Mucosa of gallbladder (tissue), 1 donor: ENCODE results near the gene MED9. TPM values are rescaled to one million over a fixed set of nuclear protein-coding genes. Genes with fewer than 3 reads are reported as not detected.
"Not testable (repeated sequence)": the region's sequence is repeated elsewhere in the genome, so short reads cannot be mapped to it uniquely, and the experiment has no call there.

Source experiments
- DNase-seq: peaks from one replicate; pipeline ENCODE4 v3.0.0-alpha.2; 2020; ENCODE audit warnings: low spot score
- total RNA-seq: library from RNA; stranded (reverse); gene quantifications from one replicate; pipeline ENCODE4 v1.2.1, GENCODE V29; 2021
- donor health status: DM: no; HTN: no; CAD: no.

Gene MED9
- total RNA-seq, 1 donor from 2014 or later, result 13.9 TPM

- DNase-seq, result no peak
These were observed 21.6 kb upstream of the MED9 start for GRCh38 chr17:17455173-17455572.

GRCh38 chr17:17456251-17456650 lies 20.5 kb upstream of the MED9 start:
- DNase-seq, result no peak

DNA sequence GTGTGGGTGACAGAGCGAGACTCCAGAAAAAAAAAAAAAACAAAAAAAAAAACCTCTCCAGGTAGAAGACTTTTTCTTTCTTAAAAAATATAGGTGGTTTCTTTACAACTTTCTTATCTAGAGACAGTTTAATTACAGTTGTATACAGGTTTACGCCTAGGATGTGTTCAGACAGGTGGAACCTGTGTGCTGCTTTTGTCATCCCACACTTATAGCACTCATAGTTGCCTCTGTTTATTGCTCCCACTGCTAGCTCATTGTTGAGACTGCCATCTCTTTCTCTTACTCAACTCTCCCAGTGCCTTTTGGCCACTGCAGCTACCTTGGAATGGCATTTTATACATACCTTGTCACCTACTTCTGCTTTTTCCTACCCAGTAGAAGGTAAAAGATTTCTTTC lies 19.1 kb upstream of the MED9 start:
- no peak for DNase-seq

GRCh38 chr17:17460038-17460437 lies 16.8 kb upstream of the MED9 start:
- no peak for DNase-seq

DNA sequence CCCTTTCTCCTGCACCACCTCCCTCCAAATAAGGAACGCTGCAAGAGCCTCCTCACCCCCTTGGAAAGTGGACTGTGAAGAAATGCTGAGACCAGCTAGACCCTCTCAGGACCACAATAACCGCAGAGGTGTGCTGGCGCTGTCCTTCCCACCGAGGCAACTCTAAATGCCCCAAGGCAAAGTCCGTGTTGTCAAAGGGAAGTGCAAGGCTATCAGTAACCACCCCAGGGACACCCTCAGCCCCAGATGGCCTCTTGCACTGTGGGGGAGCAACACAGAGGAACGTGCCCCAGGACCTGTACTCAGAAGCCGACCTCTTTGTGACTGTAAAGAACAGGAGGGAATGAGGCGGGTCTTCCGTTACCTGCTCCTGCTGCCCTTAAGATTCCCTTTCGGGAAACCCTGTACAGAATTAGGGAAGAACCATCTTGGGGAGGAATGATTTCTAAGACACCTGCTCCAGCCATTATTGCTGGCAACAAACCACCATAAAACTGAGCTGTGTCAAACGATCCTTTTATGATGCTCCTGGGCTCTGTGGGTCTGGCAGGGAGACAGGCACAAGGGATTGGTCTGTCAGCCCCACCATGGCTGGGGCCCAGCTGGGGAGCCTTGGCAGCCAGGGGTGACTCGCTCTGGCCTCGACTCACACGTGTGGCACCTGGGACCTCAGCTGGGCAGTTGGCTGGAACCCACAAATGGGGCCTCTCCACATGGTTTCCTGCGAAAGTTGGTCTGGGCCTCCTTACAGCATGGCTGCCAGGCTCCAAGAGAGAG lies 14.6 kb upstream of the MED9 start:
- no peak for DNase-seq

DNA sequence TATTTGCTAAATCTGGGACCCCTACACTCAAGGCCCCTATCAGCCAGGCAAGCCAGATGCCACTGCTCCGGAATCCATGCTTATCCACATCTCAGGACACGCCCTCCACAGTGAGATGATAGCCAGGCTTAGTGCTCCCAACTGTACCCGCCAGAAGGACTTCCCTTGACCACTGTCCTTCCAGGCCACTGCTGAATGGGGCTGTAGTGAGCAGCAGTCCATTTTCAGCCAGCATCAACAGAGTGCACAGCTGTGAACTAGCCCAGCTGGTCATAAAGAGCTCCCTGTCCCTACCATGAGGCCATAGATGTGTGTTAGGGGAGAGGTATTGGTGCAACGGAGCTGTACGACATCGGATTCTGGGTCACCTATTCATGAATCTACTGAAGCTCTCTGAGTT lies 13.0 kb upstream of the MED9 start:
- no peak for DNase-seq

- not testable (repeated sequence) for DNase-seq
These were observed 10.9 kb upstream of the MED9 start for GRCh38 chr17:17465878-17466277.

DNA sequence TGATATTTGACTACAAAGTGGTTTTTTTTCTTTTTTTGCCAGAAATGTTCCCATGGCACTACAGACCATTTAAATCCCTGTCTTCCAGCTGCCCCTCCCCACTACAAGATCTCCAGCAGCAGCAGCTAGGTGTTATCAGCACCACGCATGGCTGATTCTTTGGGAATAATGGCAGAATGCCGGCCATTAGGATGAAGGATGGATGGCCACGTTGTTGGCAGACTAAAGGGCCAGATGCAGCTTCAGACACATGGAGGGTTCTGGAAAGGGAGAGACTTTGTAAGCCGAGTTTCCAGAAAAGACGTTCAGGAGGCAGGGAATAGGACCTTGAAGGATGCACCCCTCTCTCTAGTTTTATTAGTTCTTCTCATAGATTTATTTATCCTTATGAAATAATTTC lies 10.3 kb upstream of the MED9 start:
- DNase-seq, result no peak

DNA sequence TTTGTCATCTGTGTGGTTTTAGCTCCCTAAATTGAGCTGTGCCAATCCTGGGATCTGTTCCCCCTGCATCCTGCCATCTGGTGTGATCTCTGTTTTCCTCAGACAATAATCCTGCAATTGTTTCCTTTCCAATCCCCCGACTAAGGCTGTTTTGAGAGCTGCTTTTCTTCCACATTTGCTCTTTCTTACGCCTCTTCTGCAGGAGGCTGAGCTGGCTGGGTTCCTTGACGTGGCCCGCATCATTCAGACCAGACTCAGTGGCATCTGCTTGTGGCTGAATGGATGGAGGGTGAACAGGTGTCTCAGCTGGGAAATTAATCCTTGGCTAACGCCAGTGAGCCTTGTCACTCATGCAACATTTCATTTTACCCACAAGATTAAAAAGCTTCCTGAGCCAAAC lies 9.8 kb upstream of the MED9 start:
- no peak for DNase-seq

GRCh38 chr17:17467720-17468119 lies 9.1 kb upstream of the MED9 start:
- DNase-seq, result no peak

- DNase-seq, result no peak
These were observed 8.4 kb upstream of the MED9 start for GRCh38 chr17:17468217-17469010.

GRCh38 chr17:17469358-17469757 lies 7.4 kb upstream of the MED9 start:
- DNase-seq, result no peak

- DNase-seq, result no peak
These were observed 6.8 kb upstream of the MED9 start for GRCh38 chr17:17469996-17470395.

DNA sequence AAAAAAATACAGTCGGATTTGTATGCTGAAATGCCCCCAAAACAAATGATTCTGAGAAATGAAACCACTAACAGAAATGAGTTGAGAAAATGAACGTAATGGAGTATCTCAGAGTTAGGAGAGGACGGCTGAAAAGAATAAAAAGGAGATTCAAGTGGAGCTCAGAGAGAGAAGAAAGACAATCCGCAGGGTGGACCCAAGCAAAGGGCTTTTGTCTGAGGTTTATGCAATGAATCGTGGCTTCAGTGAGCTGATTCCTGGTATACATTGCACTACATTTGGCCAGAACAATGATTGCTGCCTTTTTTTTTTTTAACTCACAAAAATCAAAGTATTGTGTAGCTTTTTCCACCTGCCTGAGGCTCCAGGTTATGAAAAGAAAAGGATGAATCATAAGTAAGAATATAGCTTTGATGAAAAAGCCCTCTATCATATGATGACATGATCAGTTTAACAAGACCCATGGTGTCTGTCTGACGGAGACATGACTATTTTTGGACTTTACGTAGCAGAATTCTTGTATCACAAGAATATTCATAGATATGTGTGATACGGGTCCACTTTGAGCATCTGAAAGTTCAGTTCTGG lies 4.4 kb upstream of the MED9 start:
- no peak for DNase-seq

DNA sequence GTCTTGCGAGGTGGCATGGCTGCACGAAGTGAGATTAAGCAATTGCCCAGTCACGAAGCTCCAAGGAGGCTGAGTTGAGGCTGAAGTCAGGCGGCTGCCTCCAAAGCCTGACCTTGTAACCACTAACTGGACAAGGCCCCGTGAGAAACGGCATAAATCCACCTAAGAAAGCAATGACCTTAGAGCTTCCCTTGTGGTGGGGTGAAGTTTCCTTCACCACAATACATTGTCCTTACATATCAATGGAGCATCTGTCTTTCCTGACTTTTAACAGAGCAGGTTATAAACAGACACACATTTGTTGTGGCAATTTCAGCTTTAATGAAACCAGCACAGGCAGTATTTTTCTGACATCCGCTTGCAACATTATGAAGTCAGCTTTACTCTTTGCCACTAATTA lies 2.5 kb upstream of the MED9 start:
- DNase-seq, result no peak

GRCh38 chr17:17479209-17479608 lies 2.4 kb downstream of the MED9 start:
- no peak for DNase-seq

DNA sequence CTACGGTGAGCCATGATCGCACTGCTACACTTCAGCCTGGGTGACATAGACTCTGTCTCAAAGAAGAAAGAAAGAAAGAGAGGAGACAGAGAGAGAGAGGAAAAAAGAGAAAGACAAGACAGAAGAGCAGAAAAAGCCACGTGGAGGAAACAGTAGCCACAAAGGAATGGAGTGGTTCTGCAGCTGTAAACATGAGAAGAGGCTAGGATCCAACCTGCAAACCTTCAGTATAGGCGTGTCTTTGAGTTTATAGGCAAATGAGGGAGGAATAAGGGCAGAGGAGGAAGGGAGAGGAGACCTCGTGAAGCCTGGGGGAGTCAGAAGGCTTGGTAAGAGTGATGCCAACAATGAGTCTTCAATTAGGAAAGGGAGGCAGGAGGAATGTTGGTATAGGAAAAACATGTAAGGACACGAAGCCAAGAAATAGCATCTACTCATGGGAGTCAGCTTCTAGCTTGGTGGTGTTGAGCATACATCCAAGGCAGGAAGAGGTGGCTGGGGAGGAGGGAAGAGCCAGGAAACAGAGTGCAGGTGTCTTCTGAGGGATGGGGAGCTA lies 3.9 kb downstream of the MED9 start:
- DNase-seq, result no peak

DNA sequence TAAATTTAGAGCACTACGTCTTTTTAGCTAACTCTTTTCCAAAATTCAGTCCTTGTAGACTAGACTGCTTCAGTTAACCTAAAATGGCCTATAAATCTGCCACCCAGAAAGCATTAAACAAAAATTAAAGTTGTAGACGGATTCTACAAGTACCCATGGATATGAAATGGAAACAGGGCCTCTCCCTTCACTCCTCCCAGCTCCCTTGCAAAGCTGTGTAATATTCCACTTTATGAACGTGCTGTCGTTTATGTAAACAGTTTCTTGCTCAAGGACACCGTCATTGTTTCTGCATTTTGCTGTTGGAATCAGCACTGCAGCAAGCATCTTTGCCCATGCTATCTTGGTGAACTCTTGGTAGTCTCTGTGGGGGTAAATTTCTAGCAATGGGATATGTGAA lies 5.1 kb downstream of the MED9 start:
- no peak for DNase-seq

- DNase-seq, result no peak
These were observed 7.7 kb downstream of the MED9 start for GRCh38 chr17:17484451-17484899.

DNA sequence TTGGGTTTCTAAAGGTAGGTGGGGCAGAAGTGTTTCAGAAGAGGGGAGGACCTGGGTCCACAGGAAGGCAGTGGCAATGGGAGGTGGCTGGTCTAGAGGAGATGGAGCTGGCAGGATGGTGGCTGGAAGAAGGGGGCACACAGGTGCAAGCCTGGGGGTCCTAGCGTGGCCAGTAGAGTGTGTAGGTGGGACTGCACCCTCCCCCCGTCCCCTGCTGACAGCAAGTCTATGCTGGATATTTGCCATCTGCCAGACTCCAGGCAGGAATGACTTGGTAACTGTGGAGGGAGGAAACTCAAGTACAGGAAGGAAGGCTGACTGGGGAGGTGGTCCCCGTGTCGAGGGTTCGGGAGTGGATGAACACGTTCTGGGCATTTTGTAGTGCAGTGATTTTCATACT lies 8.6 kb downstream of the MED9 start:
- no peak for DNase-seq

GRCh38 chr17:17486416-17486815 lies 9.6 kb downstream of the MED9 start:
- DNase-seq, result not testable (repeated sequence)

- DNase-seq, result no peak
These were observed 11.2 kb downstream of the MED9 start for GRCh38 chr17:17487998-17488397.
